HG03175 (cell line): ENCODE measurements around the gene USP37.

ENCODE experiments used
- ATAC-seq: cut with Tn5 transposase; IDR thresholded peaks from one replicate; pipeline ENCODE4 v1.9.1; 2021; ENCODE audit warnings: mild to moderate bottlenecking, moderate library complexity; ENCODE audit not compliant: unreplicated experiment

The USP37 gene

DNA sequence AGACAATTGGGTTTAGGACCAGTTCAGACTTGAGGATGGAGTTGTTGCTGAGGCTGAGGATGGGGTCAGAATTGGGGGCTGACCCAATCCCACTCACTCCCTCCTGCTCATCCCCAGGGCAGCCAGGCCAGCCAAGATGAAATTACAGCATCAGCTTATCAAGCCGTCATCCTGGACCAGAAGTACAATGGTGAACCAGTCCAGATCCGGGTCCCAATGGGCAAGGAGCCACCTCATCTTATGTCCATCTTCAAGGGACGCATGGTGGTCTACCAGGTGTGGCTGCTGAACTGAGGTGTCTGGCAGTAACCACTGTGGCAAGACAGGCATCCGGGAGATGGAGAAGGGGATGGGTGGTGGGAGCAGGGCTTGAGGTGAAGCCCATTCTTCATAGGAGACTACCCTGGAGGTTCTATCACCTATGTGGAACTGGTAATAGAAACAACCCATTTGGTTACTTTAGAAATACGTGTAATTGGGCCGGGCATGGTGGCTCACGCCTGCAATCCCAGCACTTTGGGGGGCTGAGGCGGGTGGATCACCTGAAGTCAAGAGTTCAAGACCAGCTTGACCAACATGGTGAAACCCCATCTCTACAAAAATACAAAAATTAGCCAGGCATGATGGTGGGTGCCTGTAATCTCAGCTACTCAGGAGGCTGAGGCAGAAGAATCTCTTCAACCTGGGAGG is 135.3 kb downstream of the USP37 start:
- ATAC-seq = no peak

DNA sequence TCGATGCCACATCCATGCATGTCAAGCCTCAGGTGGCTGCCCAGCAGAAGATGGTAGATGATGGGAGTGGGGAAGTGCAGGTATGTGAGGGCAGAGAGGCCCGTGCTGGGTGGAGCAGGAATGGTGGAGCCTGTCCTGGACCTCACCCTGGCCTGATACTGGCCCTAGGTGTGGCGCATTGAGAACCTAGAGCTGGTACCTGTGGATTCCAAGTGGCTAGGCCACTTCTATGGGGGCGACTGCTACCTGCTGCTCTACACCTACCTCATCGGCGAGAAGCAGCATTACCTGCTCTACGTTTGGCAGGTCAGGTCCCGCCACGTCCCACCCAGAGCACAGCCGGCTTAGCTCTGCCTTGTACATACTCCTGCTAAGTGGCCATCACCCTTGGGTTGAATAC is 136.3 kb downstream of the USP37 start:
- ATAC-seq = no peak

DNA sequence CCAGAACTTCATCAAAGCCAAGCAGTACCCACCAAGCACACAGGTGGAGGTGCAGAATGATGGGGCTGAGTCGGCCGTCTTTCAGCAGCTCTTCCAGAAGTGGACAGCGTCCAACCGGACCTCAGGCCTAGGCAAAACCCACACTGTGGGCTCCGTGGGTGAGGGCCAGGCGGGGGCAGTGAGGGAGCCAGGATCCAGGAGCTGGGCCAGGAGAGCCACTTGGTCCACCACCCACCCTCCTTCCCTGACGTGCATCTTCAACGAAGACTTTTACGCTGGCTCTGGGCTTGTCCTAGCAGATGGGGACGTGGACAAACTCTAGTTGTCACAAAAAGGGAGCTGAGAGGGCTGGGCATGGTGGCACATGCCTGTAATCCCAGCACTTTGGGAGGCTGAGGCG is 137.4 kb downstream of the USP37 start:
- ATAC-seq = no peak

DNA sequence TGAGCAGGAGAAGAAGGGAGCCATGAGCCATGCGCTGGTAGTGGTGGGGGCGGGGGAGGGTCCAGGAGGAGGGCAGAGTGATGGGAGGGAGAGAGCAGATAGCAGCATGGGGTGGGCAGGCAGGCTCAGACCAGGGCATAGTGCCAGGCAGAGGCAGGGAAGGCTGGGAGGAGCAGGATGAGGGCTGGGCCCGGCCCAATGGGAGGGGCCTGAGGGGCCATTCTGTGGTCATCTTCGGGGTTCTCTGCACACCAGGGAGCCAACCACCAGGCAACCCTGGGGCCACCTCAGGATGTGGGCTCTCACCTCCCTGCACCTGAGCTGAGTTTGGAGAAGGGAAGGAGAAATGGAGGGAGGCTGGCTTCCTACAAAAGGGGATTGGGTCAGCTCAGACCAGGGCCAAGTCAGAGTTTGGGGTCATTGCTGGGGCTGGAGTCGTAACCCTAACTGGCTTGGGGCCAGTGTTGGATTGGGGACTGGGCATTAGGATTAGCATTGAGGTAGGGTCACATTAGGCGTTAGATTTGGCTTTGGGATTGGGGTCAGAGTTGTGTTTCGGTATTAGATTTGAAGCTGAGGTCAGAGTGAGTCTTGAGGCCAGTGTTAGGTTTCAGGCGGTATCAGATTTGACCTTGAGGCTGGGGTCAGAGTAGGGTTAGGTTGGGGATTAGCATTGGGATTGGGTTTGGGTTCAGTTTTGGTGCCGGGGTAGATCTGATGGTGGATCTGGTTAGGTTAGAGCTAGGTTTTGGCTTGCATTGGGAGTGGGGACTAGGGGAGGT is 138.0 kb downstream of the USP37 start:
- no peak for ATAC-seq

DNA sequence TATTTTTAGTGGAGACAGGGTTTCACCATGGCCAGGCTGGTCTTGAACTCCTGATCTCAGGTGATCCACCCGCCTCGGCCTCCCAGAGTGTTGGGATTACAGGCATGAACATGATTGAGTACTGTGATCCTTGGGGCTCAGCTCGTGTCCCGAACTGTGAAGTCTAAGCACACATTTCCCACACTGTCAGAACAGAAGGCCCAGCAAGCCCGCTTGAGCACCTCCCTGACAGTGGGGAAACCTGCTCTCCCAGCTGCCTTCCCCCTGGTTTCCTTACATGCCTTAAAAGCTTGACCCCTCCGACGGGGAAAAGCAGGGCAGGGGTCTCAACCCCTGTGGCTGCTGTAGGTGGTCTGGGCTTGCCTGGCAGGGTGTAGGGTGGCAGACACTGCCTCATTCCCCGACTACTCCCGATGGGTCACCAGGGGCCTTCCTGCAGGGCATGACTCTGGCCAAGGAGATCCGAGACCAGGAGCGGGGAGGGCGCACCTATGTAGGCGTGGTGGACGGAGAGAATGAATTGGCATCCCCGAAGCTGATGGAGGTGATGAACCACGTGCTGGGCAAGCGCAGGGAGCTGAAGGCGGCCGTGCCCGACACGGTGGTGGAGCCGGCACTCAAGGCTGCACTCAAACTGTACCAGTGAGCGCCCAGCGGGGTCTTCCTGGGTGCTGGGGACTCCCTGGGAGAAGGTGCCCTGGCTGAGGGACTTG is 139.1 kb downstream of the USP37 start:
- ATAC-seq = no peak

DNA sequence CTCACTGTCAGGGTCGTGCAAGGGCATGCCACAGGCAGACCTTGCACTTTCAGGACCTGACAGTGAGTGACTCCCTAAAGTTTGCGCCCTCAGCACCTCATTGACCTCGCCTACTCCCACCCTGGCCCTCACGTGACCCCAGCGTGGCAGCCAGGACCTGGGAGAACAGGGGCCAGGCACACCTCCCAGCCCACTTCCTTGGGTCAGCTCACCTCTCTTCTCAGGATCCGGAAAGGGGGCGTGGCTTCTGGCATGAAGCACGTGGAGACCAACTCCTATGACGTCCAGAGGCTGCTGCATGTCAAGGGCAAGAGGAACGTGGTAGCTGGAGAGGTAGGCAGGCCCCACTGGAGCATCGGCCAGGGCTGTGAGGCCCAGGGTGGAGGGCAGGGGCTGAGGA is 140.4 kb downstream of the USP37 start:
- ATAC-seq = no peak

DNA sequence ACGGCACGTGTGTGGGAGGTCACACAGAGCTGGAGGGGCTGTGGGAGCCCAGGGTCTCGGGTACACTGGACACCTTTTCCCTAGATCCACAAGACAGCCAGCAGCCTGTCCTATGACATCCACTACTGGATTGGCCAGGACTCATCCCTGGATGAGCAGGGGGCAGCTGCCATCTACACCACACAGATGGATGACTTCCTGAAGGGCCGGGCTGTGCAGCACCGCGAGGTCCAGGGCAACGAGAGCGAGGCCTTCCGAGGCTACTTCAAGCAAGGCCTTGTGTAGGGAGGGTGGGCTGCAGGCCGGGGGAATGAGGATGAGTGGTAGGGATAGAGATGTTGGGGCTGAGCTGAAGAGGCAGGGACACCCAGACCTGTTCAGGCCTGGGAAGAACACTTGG is 142.6 kb downstream of the USP37 start:
- ATAC-seq = no peak

DNA sequence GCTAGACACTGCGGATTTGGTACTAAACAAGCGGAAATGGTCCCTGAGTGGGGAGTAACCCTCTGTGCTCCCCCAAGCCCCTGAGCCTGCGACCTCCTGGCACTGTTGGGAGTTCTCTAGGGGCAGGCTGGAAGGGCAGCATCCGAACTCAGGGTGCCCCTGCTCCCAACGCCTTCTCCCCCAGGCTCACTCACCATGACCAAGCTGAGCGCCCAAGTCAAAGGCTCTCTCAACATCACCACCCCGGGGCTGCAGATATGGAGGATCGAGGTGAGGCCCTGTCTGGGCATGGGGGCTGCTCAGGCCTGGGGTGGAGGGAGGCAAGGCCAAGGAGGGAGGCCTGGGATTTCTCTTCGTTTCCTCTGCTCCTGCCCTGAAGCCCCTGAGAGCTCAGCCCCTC is 144.6 kb downstream of the USP37 start:
- no peak for ATAC-seq

DNA sequence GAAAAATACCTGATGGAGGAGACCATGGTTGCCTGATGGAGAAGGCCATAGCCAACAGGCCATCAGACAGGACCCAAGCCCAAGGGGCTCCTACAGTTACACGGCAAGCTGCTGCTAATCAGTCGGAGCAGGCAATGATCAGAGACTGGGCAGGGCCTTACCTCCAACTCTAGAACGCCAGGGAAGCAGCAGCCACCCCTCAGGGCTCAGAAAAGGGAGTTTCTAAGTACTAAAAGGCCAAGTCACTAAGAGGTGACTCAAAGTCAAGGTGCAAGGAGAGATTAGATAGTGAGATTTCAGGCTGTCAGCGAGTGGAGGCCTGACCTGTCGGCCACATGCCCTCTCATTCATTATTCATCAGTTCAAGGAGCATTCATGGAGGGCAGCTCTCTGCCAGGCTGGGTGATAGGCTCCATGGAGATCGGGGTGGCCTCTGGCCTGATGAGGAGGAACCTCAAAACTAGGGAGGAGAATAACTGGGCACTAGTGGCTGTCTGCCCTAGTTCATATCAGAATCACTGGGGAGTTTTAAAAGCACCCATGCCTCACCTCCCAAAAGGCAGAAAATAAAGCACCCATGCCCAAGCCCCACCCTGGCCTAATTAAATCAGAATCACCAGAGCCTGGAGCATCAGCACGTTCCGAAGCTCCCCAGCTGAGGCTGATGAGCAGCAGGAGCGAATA is 145.6 kb downstream of the USP37 start:
- no peak for ATAC-seq

DNA sequence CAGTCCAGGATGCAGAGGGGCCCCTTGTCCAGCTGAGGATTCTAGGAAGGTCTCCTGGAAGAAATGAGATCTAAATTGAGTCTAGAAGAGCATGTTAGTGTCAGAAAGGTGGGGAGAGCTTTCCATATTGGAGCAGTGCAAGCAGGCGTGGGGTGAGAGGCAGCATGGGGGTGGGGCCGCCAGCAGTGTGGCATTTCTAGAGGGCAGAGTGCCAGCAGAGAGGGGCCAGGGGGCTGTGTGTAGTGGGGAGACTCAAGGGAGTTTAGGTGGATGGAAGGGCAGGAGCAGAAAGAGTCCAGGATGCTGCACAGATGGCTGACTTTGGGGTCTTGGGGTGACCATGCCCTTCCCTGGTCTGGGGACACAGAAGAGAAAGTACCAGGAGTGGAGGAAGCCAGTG is 147.1 kb downstream of the USP37 start:
- no peak for ATAC-seq

DNA sequence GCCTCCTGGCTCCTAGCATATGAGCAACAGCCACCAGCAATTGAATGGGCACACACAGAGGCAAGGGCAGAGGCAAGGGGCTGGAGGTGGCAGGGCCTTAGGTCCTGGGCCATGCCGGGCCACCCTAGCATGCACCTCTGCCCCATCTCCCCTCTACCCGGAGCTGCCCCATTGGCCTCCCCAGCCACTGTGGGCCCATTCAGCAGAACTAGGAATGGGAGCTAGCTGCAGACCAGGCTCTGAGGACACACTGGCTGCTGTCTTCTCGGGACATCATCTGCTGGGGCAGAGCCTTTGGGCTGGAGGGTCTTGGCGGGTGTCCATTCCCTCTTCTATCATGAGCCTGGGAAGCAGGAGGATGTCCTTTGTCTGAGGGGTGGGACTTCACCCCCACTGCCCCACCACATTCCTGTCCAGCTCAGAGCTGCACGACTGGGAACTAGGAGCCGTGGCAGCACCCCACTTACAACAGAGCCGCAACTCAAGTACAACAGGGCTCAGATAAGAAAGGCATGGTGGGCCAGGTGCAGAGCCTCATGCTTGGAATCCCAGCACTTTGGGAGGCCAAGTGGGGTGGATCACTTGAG is 148.4 kb downstream of the USP37 start:
- ATAC-seq = no peak

DNA sequence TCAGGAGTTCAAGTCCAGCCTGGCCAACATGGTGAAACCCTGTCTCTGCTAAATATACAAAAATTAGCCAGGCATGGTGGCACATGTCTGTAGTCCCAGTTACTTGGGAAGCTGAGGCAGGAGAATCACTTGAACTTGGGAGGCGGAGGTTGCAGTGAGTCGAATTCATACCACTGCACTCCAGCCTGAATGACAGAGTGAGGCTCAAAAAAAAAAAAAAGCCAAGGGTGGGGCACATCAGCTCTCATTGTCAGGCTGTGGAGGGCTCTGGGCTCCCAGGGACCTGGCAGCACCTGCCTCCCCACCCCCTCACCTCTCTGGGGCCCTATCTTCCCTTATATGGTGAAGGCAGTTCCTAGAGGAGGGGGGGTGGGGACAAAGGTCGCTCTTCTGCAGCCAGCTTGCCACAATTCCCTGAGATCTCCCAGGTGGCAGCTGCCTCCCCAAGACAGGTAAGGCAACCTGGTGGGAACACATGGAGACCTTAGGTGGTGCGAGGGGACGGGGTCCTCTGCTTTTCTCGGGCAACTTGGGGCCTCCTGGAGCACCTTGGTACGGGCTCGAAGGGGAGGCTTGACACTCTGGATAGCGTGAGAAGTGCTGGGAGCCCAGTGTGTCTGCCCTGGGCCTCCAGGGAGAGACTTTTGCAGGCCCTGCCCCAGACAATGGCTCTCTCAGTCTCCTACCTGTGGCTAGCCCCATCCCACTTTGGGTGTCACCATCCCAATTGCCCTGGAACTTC is 149.3 kb downstream of the USP37 start, which contains the start of gene VIL1:
TSS of gene VIL1 (plus strand) at position 407 of the 742 bp plus-strand sequence. CDS start 4,656 bp downstream, outside the sequence.
- no peak for ATAC-seq

DNA sequence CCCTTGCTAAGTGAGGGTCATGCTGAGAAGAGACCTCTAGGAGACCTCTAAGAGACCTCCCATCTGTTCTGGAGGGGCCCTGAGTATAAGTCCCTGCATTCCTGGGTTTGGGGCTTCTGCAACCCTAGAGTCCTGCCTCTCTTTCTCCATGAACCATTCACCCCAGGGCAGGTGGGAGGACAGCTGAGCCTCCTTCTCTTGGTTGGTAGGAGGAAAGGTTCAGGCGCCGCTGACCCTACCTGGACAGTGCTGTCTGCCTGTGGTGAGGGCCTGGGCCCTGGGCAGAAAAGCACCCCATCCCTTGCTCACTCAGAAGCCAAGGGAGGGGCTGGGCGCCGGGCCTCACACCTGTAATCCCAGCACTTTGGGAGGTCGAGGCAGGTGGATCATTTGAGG is 149.8 kb downstream of the USP37 start:
- ATAC-seq = no peak

DNA sequence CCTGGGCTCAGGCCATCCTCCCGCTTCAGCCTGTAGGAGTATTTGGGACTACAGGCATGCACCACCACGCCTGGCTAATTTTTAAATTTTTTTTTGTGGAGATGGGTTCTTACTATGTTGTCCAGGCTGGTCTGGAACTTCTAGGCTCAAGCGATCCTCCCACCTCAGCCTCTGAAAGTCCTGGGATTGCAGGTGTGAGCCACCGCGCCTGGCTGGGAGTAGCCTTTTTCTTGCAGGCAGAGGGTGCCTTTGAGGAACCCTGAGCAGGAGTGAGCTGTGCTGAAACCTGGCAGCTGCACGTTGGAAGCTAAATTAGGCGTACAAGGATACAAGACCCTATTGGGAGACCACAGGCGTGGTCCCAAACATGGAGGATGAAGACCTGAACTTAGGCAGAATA is 160.4 kb downstream of the USP37 start:
- no peak for ATAC-seq

DNA sequence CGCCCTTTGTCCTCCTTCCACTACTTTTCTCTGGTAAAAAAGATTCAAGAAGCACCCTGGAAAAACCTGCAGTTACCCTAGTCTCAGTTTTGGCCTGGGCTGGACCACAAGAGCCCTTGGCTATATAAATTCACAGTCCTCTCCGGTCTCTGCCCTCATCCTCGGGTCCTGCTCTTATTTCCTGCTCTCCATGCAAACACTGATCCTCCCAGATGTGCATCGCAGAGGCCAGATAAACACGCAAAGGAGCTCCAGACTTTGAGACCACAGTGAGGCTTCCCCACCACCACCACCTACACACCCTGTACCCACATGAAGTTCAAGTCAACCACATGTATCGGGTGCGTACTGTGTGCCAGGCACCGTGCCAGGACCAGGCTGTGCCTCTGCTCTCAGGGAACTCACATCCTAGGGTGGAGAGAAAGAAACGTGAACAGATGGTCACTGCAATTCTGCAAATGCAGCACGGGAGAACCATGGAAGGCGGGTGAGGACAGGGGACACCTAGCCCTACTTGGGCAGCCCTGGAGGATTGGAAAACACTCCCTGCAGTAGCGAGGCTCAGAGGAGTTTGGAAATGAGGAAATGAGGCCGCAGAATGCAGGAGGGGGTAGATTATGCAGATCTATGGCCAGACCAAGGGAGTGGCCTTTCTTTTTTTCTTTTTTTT is 161.1 kb downstream of the USP37 start:
- peak; percentile 5 for ATAC-seq

DNA sequence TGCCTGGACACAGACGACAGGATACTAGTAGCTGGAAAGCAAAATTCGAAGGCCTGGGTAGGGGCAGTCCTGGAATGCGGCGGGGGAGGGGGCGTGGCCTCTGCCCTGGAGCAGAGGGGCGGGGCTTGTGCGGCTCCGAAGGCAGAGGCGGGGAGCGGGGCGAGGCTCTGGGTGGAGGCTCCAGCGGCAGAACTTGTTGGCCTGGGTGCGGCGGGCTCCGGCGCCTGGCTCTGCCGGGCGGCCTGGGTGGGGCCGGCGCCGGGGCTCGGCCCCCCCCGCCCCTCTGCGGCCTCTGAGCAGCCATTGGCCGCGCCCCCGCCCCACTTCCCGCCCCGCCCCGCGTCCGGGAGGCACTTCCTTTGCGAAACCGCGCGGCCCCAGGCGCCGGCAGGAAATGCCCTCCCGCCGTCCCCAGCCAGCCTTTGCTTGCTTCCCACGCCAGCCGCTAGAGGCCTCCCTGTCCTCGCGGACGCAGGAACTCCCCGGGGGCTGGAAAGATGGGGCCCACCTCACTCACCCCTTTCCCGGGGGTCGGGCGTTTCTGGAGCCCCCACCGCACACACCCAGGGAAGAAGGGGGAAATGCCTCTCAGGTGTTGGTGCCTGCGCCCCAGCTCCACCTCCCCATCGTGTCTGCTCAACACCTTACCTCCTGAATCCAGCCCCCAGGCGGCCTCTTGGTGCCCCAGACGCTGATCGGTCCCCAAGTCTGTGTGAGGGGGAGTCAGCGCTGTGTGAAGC is 161.8 kb downstream of the USP37 start:
- ATAC-seq = peak; percentile 83

DNA sequence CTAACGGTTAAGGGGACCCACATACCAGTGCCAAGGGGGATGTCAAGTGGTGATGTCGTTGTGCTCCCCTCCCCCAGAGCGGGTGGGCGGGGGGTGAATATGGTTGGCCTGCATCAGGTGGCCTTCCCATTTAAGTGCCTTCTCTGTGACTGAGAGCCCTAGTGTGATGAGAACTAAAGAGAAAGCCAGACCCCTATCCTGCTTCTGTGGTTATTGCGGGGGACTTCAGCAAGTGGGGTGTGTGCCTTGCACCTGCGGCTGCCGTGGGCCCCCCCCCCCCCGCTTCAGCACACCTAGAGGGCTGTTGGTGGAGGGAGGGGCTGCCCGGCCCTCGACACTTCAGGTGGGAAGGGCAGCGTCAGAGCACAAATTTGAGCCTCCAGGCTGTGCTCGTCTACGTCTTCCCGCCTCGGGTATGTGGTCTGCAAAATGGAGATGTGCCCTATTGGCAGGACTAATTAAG is 162.4 kb downstream of the USP37 start:
- peak; percentile 0 for ATAC-seq

DNA sequence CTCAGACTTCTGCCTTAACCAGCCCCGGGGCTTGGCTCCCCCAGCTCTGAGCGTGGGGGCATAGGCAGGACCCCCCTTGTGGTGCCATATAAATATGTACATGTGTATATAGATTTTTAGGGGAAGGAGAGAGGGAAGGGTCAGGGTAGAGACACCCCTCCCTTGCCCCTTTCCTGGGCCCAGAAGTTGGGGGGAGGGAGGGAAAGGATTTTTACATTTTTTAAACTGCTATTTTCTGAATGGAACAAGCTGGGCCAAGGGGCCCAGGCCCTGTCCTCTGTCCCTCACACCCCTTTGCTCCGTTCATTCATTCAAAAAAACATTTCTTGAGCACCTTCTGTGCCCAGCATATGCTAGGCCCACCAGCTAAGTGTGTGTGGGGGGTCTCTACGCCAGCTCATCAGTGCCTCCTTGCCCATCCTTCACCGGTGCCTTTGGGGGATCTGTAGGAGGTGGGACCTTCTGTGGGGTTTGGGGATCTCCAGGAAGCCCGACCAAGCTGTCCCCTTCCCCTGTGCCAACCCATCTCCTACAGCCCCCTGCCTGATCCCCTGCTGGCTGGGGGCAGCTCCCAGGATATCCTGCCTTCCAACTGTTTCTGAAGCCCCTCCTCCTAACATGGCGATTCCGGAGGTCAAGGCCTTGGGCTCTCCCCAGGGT is 162.9 kb downstream of the USP37 start:
- no peak for ATAC-seq
